T-helper 1 cell treated with Interleukin-12 subunit alpha and Interleukin-12 subunit beta and Interleukin-4 antibody, amounts not matched to agents 30 ng/mL and 1 ng/mL, for 36 hours (primary cell): ENCODE results near the gene DNM1. TPM values are rescaled to one million over a fixed set of nuclear protein-coding genes. Genes with fewer than 3 reads are reported as not detected.

Experiments
- intact Hi-C: fragments of 100-400 bp; cut with micrococcal nuclease; formaldehyde crosslinking; loops from one replicate; pipeline ENCODE4 v1.15.1; 2024
- total RNA-seq: library from RNA; stranded (reverse); gene quantifications from 2 replicates; pipeline ENCODE4 v1.2.3, GENCODE V29; 2022

Gene DNM1
- total RNA-seq, 1 donor from 2014 or later, result 0.49 TPM

GRCh38 chr9:128266868-128267590 is 63.9 kb downstream of the DNM1 start:
- intact Hi-C loops, result no loop called here

- intact Hi-C loops, result loop anchor here (10.0 kb wide), 1 partner anchor 234 kb away; the partner anchor contains the start of gene GLE1
Observed at GRCh38 chr9:128271112-128271511, 67.9 kb downstream of the DNM1 start.

- intact Hi-C loops, result loop anchor here (10.0 kb wide), 1 partner anchor 233 kb away; the partner anchor contains the start of gene GLE1
Observed at GRCh38 chr9:128271512-128271911, 68.3 kb downstream of the DNM1 start.

GRCh38 chr9:128274245-128274644 is 71.1 kb downstream of the DNM1 start:
- intact Hi-C loops, result loop anchor here (10.0 kb wide), 1 partner anchor 231 kb away; the partner anchor contains the start of gene GLE1

- intact Hi-C loops, result loop anchor here (1.0 to 10.0 kb wide), 15 partner anchors 20 to 449 kb away; partner anchors contain the start of genes BBLN, COQ4, DNM1 and GLE1
Observed at GRCh38 chr9:128275198-128276007, 72.2 kb downstream of the DNM1 start, which contains the start of gene GOLGA2. Gene GOLGA2 (minus strand): TSS chr9:128276007. CDS start chr9:128275976, 31 bp downstream.

GRCh38 chr9:128276008-128276573 is 72.9 kb downstream of the DNM1 start, which contains the start of gene SWI5:
Gene SWI5 (plus strand): TSS chr9:128276276.
- intact Hi-C loops, result loop anchor here (1.0 to 10.0 kb wide), 13 partner anchors 21 to 448 kb away; partner anchors contain the start of genes BBLN, COQ4, DNM1 and GLE1

GRCh38 chr9:128276574-128277270 is 73.5 kb downstream of the DNM1 start:
- intact Hi-C loops, result loop anchor here (1.0 to 10.0 kb wide), 13 partner anchors 21 to 448 kb away; partner anchors contain the start of genes BBLN, COQ4, DNM1 and GLE1

- intact Hi-C loops, result loop anchor here (5.0 to 10.0 kb wide), 2 partner anchors 225 to 408 kb away; partner anchors contain the start of genes GLE1 and SET
Observed at GRCh38 chr9:128279088-128280073, 76.2 kb downstream of the DNM1 start.

- intact Hi-C loops, result no loop called here
Observed at GRCh38 chr9:128280084-128280622, 77.0 kb downstream of the DNM1 start.

GRCh38 chr9:128282500-128282899 is 79.3 kb downstream of the DNM1 start:
- intact Hi-C loops, result no loop called here

- intact Hi-C loops, result no loop called here
Observed at GRCh38 chr9:128285033-128285784, 82.0 kb downstream of the DNM1 start.

GRCh38 chr9:128286440-128286839 is 83.3 kb downstream of the DNM1 start:
- intact Hi-C loops, result no loop called here

- intact Hi-C loops, result no loop called here
Observed at GRCh38 chr9:128288273-128289004, 85.3 kb downstream of the DNM1 start.

- intact Hi-C loops, result no loop called here
Observed at GRCh38 chr9:128292009-128292408, 88.8 kb downstream of the DNM1 start.

- intact Hi-C loops, result no loop called here
Observed at GRCh38 chr9:128293091-128293490, 89.9 kb downstream of the DNM1 start.

- intact Hi-C loops, result no loop called here
Observed at GRCh38 chr9:128294142-128294541, 91.0 kb downstream of the DNM1 start.

GRCh38 chr9:128296340-128297220 is 93.4 kb downstream of the DNM1 start:
- intact Hi-C loops, result no loop called here
